Kidney (tissue), 14 donors: ENCODE data around the gene ZNF837. TPM values are rescaled to one million over a fixed set of nuclear protein-coding genes. Genes with fewer than 3 reads are reported as not detected.

Source experiments
- DNase-seq, 5 donors: peaks; one replicate each; pipeline ENCODE4 v3.0.0-alpha.2; 2013 to 2020
- FAIRE-seq: peaks from 2 replicates; lab custom pipeline; 2012; peaks lifted over from hg19 to GRCh38; lab: Jason Lieb, UNC
- H3K27ac ChIP-seq, 2 donors: one replicate each; pipeline ENCODE4 v1.7.0; 2013; ENCODE audit warnings: low read depth in 2 of 2, low read length in 2 of 2, inconsistent platforms in 1 of 2
- H3K27me3 ChIP-seq: one replicate; pipeline ENCODE4 v1.7.1; 2013; ENCODE audit warnings: low read length, inconsistent platforms; ENCODE audit not compliant: control insufficient read depth, insufficient read depth
- H3K36me3 ChIP-seq, 3 donors: one replicate each; pipeline versions ENCODE4 v1.7.0 to v1.7.1; 2013; ENCODE audit warnings: low read length in 3 of 3, control low read depth in 1 of 3, inconsistent platforms in 1 of 3; ENCODE audit not compliant: insufficient read depth in 3 of 3, control insufficient read depth in 2 of 3
- H3K4me1 ChIP-seq, 3 donors: one replicate each; pipeline versions ENCODE4 v1.7.0 to v1.7.1; 2013; ENCODE audit warnings: low read length in 3 of 3, inconsistent platforms in 1 of 3, low read depth in 1 of 3; ENCODE audit not compliant: control insufficient read depth in 2 of 3, insufficient read depth in 2 of 3
- H3K4me3 ChIP-seq, 3 donors: one replicate each; pipeline versions ENCODE4 v1.7.0 to v1.8.1; 2013; ENCODE audit warnings: low read length in 3 of 3, control low read depth in 1 of 3, inconsistent platforms in 1 of 3
- H3K9ac ChIP-seq, 3 donors: one replicate each; pipeline versions ENCODE4 v1.7.0 to v1.7.1; 2013; ENCODE audit warnings: low read length in 3 of 3, control low read depth in 1 of 3, inconsistent platforms in 1 of 3
- H3K9me3 ChIP-seq, 3 donors: one replicate each; pipeline versions ENCODE4 v1.7.0 to v1.7.1; 2013; ENCODE audit warnings: low read length in 3 of 3, control low read depth in 1 of 3, inconsistent platforms in 1 of 3; ENCODE audit not compliant: control insufficient read depth in 2 of 3, insufficient read depth in 1 of 3
- intact Hi-C: fragments of 100-400 bp; cut with DNase I; formaldehyde crosslinking; loops from one replicate; pipeline ENCODE4 v1.11.1; 2022
- polyA plus RNA-seq: library from polyadenylated mRNA; stranded (reverse); fragments of 350-450 nt; fragmentation: Illumina TruSeq; extraction: RNeasy Lipid Tissue Mini Kit (QIAGEN cat#74804); gene quantifications from one replicate; pipeline ENCODE4 v1.2.3, GENCODE V29; 2014; ENCODE audit warnings: low read depth, low replicate concordance; ENCODE audit not compliant: insufficient read depth
- total RNA-seq: library from RNA; stranded (reverse); fragmentation: NEBNext Ultra II Directional; extraction: Animal tissue kit (Norgen Biotek cat#: 25700); gene quantifications from one replicate; pipeline ENCODE4 v1.2.1, GENCODE V29; 2021
- TF ChIP-seq, protein P1 (sequence below): IDR thresholded peaks from 3 replicates; pipeline ENCODE4 v1.5.1; 2012; ENCODE audit warnings: mild to moderate bottlenecking, moderate library complexity, borderline replicate concordance; ENCODE audit not compliant: insufficient read depth; ENCODE audit errors: extremely low read depth
- donor health status: control.
- donor health status: control.
- donor health status: control.
- donor health status: control.
- donor health status: control.
- donor health status: DM: yes; HTN: yes; CAD: no.
- donor health status: Normal renal cell carcinoma (clear cell type).

ZNF837 gene
- total and polyA plus RNA-seq, 2 donors from 2014 or later = 3.6 to 5.0 TPM

DNA sequence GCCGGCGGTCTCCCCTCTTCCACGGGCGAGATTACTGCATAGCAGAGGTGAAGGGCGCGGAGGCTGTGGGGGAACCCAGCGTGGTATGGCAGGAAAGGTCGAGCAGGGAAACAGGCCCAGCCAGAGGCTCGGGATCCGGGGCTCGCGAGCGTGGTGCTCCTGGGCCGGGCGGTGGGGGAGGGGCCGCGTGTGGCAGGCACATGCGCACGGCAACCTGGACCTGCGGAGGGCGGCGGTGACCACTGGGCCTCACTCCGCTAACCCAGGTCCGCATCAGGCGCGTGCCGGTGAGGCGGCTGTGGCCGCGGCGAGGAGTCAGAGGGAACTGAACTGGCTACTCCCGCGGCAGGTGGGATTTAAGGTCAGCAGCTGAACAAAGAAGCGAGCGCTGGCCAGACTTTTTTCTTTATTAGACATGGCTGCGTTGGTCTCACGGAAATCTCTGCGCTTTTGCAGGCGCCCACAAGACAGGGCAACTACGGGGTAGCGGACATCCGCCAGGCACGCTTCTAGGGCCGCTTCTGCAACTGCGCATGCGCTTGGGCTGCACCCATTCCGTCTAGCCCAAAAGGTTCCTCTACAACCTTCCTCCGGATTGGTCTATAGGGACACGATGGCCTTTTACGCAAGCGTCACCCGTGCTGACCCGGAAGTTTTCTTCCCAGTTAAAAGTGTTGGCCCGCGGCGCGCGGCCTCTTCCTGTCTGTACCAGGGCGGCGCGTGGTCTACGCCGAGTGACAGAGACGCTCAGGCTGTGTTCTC, 5.9 kb upstream of the ZNF837 start, which contains the start of gene RPS5:
RPS5 (plus strand) TSS at position 694 of the 762 bp plus-strand sequence. CDS start 869 bp downstream, outside the sequence.
- Histone ChIP-seq H3K4me3 (peak within 1 kb of the TSS; percentile 87 to 98 (median 88)), H3K27me3 (no peaks in the 10 kb centered on the region), H3K9ac (peak within 1 kb of the TSS; percentile 82 to 93 (median 91)), H3K36me3 (peaks cover 0 to 18% (median 2%) of the 10 kb centered on the region in 3 donors), H3K27ac (peak within 1 kb of the TSS; percentile 97), H3K4me1 (peaks cover 3 to 16% (median 7%) of the 10 kb centered on the region in 3 donors), H3K9me3 (no peaks in the 10 kb centered on the region)
- FAIRE-seq (peak; percentile 32), DNase-seq (peak; percentile 97 to 99 (median 99))
- intact Hi-C loops = no loop called here
- TF ChIP-seq, protein P1, sequence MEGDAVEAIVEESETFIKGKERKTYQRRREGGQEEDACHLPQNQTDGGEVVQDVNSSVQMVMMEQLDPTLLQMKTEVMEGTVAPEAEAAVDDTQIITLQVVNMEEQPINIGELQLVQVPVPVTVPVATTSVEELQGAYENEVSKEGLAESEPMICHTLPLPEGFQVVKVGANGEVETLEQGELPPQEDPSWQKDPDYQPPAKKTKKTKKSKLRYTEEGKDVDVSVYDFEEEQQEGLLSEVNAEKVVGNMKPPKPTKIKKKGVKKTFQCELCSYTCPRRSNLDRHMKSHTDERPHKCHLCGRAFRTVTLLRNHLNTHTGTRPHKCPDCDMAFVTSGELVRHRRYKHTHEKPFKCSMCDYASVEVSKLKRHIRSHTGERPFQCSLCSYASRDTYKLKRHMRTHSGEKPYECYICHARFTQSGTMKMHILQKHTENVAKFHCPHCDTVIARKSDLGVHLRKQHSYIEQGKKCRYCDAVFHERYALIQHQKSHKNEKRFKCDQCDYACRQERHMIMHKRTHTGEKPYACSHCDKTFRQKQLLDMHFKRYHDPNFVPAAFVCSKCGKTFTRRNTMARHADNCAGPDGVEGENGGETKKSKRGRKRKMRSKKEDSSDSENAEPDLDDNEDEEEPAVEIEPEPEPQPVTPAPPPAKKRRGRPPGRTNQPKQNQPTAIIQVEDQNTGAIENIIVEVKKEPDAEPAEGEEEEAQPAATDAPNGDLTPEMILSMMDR = no peak

DNA sequence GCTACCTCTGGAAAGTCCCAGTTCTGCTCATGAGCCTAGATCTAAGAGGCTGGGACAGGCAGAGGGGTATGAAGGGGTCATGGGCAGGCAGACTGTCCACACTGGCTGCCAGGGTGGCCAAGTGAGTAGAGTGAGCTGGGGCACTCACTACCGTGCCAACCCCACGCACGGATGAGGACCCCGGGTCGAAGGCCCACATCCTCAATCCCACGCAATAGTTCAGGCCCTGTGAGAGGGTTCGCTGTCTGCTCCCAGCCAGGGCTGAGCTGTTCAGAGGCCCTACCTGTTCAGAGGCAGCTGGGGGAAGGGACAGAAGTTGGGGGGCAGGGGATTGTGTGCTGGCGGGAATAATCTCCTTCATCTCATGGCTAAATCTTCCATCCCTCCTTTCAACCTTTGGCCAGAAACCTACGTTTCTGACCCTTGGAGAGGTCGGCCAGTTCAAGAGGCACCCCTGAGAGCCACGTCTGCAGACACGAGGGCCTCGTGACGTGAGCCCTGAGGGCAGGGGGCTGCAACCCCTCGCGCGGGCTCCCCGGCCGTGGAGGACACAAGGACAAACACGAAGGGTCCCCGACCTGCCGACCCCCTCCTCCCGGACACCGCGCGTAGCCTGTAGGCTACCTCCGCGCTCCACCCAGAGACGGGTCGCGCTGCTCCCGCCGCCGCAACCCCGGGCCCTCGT, 5.2 kb upstream of the ZNF837 start:
- Histone ChIP-seq H3K27me3 (no peaks in the 10 kb centered on the region), H3K4me1 (peaks cover 3 to 16% (median 7%) of the 10 kb centered on the region in 3 donors), H3K36me3 (peaks cover 0 to 15% (median 2%) of the 10 kb centered on the region in 3 donors), H3K4me3 (peak overlapping the region; percentile 87 to 98 (median 88)), H3K9me3 (no peaks in the 10 kb centered on the region), H3K9ac (peak overlapping the region; percentile 7 to 93 (median 80)), H3K27ac (peak overlapping the region; percentile 97)
- FAIRE-seq (no peak), DNase-seq (peak in 2 of 5 donors; percentile 7 to 60)
- intact Hi-C loops = no loop called here
- TF ChIP-seq, protein P1 = no peak

DNA sequence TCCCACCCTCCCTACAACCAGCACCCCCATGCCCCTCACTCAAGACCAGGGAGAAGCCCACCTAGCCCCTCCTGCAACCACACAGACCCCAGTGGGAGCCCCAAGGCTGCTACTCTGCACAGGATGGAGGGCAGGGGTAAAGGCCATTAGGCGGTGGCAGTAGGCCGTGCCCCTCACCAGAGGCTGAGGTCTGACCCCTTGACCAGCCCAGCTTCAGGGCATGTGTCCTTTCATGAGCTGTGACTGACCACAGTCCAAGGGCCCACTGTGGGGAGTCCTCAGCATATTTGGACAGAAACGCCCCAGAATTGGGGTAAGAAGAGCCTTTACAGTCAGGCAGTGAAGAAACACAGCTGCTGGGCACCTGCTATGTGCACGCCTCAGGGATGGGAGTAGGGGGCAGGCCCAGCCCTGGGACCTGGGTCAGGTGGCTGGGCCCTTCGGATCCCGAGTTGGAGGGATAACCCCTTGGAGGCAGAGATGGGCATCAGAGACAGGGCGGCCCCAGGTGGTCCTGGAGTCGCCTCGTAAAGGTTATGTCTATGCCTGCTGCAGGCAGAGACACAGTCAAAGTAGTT, 4.6 kb upstream of the ZNF837 start:
- H3K27ac ChIP-seq = peak overlapping the region in 1 of 2 donors; percentile 97
- FAIRE-seq (no peak), DNase-seq (no peak)
- peak overlapping the region in 1 of 3 donors; percentile 80 for H3K9ac ChIP-seq
- H3K4me1 ChIP-seq = peaks cover 3 to 16% (median 7%) of the 10 kb centered on the region in 3 donors
- no peaks in the 10 kb centered on the region for H3K9me3 ChIP-seq
- peaks cover 0 to 10% (median 2%) of the 10 kb centered on the region in 3 donors for H3K36me3 ChIP-seq
- peak overlapping the region in 1 of 3 donors; percentile 98 for H3K4me3 ChIP-seq
- no peaks in the 10 kb centered on the region for H3K27me3 ChIP-seq
- intact Hi-C loops = no loop called here
- TF ChIP-seq, protein P1 = no peak
